SU-DHL-6 (cell line): Measurements from ENCODE around the gene HCN4.

Experiments
- CTCF ChIP-seq: fragments of 200-600 bp; sonication (generic); IDR thresholded peaks from one replicate; pipeline ENCODE4 v1.5.1; 2017; ENCODE audit warnings: antibody characterized with exemption, mild to moderate bottlenecking, low read length, moderate library complexity; ENCODE audit not compliant: insufficient read depth, poor library complexity, severe bottlenecking
- EZH2phosphoT487 ChIP-seq: fragments of 200-600 bp; sonication (generic), shearing (Covaris generic); conservative IDR thresholded peaks from 2 replicates; pipeline ENCODE4 v1.6.1; 2018; ENCODE audit warnings: mild to moderate bottlenecking, antibody characterized with exemption, low read length, moderate library complexity, mixed read lengths

GRCh38 chr15:73395671-73396070 lies 26.9 kb upstream of the HCN4 start:
- no peak for TF ChIP-seq CTCF
- no peak for TF ChIP-seq EZH2phosphoT487
